ENCODE data around the gene SOS1.

SOS1 gene

GRCh38 chr2:38978296-38978903 lies 142.5 kb downstream of the SOS1 start:
- in situ Hi-C loops (cut with MboI; ENCODE audit: low sequenced_read_pairs): no loop called here

GRCh38 chr2:38977047-38977446 lies 143.8 kb downstream of the SOS1 start:
- in situ Hi-C loops (cut with MboI; ENCODE audit: low sequenced_read_pairs): no loop called here

- in situ Hi-C loops (cut with MboI; ENCODE audit: low sequenced_read_pairs): no loop called here
These were observed 145.8 kb downstream of the SOS1 start for GRCh38 chr2:38975042-38975441.

GRCh38 chr2:38973266-38973665 lies 147.6 kb downstream of the SOS1 start:
- in situ Hi-C loops (cut with MboI; ENCODE audit: low sequenced_read_pairs): no loop called here

GRCh38 chr2:38971377-38971776 lies 149.5 kb downstream of the SOS1 start:
- in situ Hi-C loops (cut with MboI; ENCODE audit: low sequenced_read_pairs): no loop called here

GRCh38 chr2:38968021-38968420 lies 152.8 kb downstream of the SOS1 start:
- in situ Hi-C loops (cut with MboI; ENCODE audit: low sequenced_read_pairs): no loop called here

GRCh38 chr2:38966678-38967077 lies 154.2 kb downstream of the SOS1 start:
- in situ Hi-C loops (cut with MboI; ENCODE audit: low sequenced_read_pairs): no loop called here

- in situ Hi-C loops (cut with MboI; ENCODE audit: low sequenced_read_pairs): no loop called here
These were observed 154.8 kb downstream of the SOS1 start for GRCh38 chr2:38966006-38966405.

- in situ Hi-C loops (cut with MboI; ENCODE audit: low sequenced_read_pairs): no loop called here
These were observed 160.1 kb downstream of the SOS1 start for GRCh38 chr2:38960609-38961320.

- in situ Hi-C loops (cut with MboI; ENCODE audit: low sequenced_read_pairs): no loop called here
These were observed 160.8 kb downstream of the SOS1 start for GRCh38 chr2:38959938-38960608.

GRCh38 chr2:38959466-38959865 lies 161.4 kb downstream of the SOS1 start:
- in situ Hi-C loops (cut with MboI; ENCODE audit: low sequenced_read_pairs): no loop called here

- in situ Hi-C loops (cut with MboI; ENCODE audit: low sequenced_read_pairs): no loop called here
These were observed 162.9 kb downstream of the SOS1 start for GRCh38 chr2:38957972-38958371.

GRCh38 chr2:38951766-38952165 lies 169.1 kb downstream of the SOS1 start:
- in situ Hi-C loops (cut with MboI; ENCODE audit: low sequenced_read_pairs): no loop called here

- in situ Hi-C loops (cut with MboI; ENCODE audit: low sequenced_read_pairs): no loop called here
These were observed 171.9 kb downstream of the SOS1 start for GRCh38 chr2:38948995-38949394.

GRCh38 chr2:38948387-38948882 lies 172.4 kb downstream of the SOS1 start:
- in situ Hi-C loops (cut with MboI; ENCODE audit: low sequenced_read_pairs): no loop called here

- in situ Hi-C loops (cut with MboI; ENCODE audit: low sequenced_read_pairs): no loop called here
These were observed 173.3 kb downstream of the SOS1 start for GRCh38 chr2:38947241-38948239.

- in situ Hi-C loops (cut with MboI; ENCODE audit: low sequenced_read_pairs): no loop called here
These were observed 174.9 kb downstream of the SOS1 start for GRCh38 chr2:38945911-38946310.

- in situ Hi-C loops (cut with MboI; ENCODE audit: low sequenced_read_pairs): no loop called here
These were observed 175.5 kb downstream of the SOS1 start for GRCh38 chr2:38945372-38945771.

- in situ Hi-C loops (cut with MboI; ENCODE audit: low sequenced_read_pairs): no loop called here
These were observed 177.1 kb downstream of the SOS1 start for GRCh38 chr2:38943784-38944183.

GRCh38 chr2:38940746-38941145 lies 180.1 kb downstream of the SOS1 start:
- in situ Hi-C loops (cut with MboI; ENCODE audit: low sequenced_read_pairs): no loop called here

GRCh38 chr2:38937548-38937947 lies 183.3 kb downstream of the SOS1 start:
- in situ Hi-C loops (cut with MboI; ENCODE audit: low sequenced_read_pairs): no loop called here

All from HL-60/S4 (cell line).